NAMALWA (cell line): ENCODE results near the gene GAS2L3.
"Not testable (repeated sequence)": the region's sequence is repeated elsewhere in the genome, so short reads cannot be mapped to it uniquely, and the experiment has no call there.

ENCODE experiments used
- DNase-seq: peaks from one replicate; pipeline ENCODE4 v3.0.0-alpha.2; 2015; ENCODE audit warnings: low spot score

The GAS2L3 gene

DNA sequence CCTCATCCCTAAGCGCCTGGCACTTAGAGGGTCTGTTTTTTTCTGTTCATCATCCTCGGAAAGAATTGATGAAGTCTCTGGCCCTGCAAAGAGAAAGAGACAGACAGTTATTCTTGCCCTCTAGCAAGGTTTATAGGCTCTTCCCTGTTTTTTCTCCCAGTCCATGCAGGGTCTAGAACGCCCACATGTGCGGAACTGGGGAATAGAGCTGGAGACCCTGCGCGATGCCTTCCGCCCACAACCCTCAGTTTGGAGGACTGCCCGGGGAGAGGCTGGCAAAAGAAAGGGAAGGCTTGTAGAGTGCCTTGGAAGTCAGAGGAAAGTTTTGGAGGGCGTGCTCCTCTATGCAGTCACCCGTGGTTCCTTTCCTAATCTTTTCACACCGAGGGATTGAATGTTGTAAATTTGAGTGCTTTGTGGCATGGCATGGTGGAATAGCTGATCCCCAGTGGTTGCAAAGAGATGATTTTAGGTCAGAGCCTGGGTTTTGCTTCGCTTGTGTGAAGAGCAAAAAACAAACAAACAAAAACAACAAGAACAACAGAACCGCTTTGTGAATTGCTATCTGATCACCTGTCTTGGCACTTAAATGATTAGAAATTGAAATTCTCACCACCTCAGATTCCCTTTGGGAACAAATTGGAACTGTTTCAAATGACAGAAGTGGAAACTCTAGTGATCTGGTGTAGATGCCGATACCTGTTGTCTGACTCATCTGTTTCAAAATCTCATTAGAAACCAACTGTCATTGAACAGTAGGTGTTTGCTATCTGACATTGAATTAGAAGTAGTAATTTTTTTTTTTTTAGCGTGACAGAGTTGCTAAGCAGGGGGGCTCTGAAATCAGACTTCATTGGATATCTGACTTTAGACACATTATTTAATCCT, 947 bp downstream of the GAS2L3 start:
- DNase-seq = no peak

DNA sequence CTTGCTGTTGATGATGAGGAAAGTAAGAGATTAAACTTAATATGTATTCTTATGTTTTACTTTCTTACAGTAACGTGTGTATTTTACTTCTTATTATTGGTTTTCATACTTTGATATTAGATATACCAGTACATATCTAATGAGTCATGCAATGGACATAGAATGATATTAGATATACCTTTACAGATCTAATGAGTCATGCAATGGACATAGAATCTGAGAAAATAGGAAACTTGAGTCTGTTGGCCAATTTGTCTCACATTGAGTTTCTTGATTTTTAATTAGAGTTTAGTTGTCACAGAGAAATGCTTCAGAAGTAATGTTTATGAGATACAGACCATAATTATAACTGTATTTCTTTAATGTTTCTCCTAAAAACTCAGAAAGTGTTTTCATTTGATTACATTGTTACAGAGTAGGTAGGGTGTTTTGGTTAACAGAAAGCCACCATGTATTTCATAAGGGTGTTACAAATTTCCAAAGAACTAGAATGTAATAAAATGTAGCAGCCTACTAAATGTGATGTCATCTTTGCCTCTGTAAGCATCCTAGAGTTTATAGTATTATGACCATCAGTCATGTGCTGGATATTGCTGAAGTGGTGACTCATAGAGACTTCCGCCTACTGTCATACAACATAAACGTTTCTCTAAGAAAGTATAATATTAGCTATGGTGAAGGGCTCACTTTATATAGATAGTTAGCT, 3.0 kb downstream of the GAS2L3 start:
- no peak for DNase-seq

DNA sequence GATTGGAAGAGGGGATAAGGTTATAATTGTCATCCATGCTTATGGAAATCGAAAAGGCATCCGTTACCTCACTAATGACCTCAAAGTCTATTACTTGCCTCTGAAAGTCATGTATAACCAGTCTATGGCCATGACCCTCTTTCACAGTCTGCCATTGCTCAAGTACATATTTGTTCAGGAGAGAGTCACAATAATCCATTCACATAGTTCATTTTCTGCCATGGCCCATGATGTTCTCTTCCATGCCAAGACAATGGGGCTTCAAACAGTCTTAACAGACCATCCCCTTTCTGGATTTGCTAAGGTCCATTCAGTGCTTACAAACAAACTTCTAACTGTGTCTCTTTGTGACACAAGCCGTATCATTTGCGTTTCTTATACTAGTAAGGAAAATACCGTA, 5.4 kb downstream of the GAS2L3 start:
- DNase-seq = no peak

DNA sequence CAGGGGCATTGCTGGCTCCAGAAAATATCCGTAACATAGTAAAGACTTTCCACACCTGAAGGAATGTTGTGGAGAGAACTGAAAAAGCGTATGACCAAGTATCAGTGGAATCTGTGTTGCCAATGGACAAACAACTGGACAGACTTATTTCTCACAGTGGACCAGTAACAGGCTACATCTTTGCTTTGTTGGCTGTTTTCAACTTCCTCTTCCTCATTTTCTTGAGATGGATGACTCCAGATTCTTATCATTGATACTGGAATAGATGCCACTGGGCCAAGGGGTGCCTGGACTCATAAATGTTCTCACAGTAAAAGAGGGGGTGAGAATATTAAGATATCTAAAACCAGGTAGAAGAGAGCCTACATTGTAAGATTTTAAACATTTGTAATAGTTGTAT, 6.4 kb downstream of the GAS2L3 start:
- no peak for DNase-seq

DNA sequence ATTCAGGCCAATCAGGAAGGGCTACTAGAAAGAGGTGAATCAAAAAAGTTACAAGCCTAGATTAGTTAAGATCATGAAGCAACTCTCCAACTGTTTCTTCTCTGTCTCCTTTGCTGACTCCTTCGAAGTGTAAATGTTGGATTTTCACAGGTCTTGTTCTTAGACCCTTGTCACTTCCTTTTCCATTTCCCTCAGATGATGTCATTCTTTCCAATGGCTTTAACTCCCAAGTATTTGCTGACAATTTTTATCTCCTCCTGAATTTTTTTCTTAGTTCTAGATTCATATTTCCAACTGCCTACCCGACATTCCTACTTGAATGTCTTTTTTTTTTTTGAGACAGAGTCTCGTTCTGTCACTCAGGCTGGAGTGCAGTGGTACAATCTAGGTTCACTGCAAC, 10.8 kb downstream of the GAS2L3 start:
- DNase-seq = no peak

DNA sequence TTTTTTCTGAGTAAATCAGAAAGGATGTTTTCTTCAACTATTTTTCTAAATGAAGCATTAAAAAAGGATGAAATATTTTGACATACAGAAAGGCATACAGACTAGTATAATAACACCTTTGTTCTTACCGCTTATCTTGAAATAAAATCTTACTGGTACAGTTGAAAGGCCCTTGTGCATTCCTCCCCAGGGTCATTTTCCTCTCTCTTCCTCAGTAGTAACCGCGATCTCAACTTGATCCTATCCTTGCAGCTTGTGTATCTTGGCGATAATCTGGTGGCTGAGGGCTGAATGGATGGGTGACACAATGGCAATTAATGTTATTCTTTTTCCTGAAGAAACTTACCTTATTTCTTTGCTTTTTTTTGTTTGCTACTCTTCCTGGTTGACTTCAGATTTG, 18.5 kb downstream of the GAS2L3 start:
- DNase-seq = no peak

DNA sequence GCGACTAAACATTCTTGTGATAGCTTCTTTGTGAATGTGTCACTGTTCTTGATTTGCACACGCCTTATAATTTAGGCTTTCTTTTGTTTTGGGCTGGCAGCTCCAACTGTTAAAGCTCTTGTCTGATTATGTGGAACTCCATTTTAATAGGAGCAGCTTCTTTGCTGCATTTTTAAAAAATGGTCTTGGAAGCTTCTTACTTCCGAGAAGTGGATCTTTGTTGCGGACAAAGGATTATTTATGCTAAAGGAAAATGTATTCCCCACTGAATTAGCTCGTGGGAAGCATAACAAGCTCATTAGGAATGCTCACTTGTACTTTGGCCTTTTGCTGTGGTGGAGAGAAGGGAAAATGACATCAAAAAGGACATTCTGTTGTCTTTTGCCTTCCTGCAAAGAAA, 20.0 kb downstream of the GAS2L3 start:
- no peak for DNase-seq

DNA sequence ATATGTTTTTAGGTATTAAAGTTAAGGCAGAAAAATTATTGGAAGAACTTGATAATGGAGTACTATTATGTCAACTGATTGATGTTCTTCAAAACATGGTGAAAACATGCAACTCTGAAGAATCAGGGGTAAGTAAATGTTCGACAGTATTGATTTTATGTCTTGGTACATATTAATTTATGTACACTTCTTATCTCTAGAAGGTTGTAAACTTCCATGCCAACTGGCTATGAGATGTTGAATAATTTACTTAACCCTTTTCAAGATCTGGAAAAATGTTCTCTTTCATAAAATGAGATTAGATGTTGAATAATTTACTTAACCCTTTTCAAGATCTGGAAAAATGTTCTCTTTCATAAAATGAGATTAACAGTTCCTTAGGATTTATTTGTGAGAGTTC, 28.1 kb downstream of the GAS2L3 start:
- no peak for DNase-seq

DNA sequence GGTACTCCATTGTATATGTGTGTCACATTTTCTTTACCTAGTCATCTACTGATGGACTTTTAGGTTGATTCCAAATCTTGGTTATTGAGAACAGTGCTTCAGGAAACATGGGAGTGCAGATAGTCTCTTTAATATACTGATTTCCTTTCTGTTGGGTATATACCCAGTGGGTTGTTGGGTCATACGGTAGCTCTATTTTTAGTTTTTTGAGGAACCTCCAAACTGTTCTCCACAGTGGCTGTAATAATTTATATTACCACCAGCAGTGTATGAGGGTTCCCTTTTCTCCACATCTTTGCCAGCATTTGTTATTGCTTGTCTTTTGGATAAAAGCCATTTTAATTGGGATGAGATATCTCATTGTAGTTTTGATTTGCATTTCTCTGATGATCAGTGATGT, 29.5 kb downstream of the GAS2L3 start:
- not testable (repeated sequence) for DNase-seq

DNA sequence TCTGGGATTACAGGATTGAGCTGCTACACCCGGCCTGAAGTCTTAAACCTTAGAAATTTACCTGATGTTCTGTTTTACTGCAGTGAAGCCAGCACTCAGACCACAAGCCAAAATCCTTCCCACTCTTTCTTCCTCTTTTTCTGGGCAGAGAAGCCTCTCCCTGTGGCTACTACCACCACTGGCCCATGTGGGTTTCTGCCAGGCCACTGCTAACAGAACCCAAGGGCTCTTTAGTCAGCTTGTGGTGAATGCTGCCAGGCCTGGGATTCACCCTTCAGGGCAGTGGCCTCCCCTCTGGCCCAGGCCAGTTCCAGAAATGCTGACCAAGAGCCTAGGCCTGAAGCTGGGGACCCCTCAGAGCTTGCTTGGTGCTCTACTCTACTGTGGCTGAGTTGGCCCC, 35.3 kb downstream of the GAS2L3 start:
- DNase-seq = no peak

DNA sequence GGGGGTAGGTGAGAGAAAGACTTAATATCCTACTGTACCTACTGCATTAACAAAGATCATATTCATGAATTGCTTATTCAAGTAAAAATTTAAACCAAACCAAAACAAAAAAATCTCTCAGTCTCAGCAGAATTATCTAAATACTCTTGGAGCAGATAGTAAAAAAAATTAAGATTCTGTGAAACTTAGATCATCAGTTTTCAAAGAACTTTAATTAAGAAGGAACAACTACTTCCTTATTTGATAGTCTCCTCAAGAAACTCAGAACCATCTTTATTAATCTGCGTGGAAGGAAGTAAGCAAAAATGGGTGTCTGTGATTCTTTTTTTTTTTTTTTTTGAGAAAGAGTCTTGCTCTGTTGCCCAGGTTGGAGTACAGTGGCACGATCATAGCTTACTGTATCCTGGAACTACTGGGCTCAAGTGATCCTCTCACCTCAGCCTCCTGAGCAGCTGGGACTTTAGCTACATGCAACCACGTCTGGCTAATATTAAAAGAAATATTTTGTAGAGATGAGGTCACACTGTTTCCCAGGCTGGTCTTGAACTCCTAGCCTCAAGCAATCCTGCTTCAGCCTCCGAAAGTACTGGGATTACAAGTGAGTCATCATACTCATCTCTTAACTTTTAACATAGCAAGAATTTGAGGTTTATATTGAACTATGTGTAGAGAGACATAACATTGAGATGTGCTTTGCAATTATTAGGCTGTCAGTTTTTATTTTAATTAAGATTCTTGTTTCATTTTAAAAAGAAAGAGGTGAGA, 37.4 kb downstream of the GAS2L3 start:
- no peak for DNase-seq

DNA sequence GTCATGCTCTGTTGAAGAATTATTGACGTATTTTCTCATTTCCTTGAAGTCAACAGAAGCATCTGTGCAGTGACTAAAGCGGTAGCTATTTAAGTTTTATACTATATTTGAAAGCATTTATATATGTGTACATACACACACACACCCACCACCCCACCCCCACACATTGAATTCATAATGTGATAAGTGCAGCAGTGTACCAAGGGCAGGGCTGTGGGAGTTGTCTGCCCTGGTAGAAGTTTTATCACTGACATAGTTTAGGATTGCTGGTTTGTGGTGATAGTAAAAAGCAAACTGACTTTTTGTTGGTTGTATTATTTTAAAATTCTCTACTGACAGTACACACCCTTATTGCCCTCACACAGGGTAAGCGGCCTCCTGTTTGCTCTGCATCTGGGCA, 39.1 kb downstream of the GAS2L3 start:
- DNase-seq = no peak

DNA sequence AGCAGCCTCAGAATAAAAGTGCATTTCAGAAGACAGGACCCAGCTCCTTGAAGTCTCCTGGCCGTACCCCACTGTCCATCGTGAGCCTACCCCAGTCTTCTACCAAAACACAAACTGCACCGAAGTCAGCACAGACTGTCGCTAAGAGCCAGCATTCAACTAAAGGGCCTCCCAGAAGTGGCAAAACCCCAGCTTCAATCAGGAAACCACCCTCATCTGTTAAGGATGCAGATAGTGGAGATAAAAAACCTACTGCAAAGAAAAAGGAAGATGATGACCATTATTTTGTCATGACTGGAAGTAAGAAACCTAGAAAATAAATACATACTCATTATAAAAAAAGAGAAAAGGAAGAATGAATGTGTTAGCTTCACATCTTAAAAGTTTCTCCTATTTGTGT, 51.1 kb downstream of the GAS2L3 start:
- no peak for DNase-seq

DNA sequence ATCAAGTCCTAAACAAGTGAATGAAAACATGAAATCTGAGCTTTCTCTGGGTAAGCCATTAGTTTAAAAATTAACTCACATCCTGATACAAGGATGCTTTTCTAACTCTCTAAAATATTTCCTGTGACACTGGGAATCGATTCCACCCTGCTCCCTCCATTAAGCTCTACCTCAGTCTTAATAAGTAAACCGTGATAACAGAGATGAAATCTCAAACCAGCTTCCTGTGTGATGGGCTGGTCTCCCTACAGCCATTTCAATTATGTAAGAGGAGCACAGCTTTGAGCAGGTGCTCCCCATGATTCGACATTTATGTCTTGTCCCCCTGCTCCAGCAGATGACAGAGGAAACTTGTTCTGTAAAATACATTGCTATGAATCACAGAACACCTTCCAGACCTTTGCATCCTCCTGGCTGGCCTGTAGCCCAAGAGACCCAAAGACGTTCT, 59.0 kb downstream of the GAS2L3 start:
- no peak for DNase-seq

DNA sequence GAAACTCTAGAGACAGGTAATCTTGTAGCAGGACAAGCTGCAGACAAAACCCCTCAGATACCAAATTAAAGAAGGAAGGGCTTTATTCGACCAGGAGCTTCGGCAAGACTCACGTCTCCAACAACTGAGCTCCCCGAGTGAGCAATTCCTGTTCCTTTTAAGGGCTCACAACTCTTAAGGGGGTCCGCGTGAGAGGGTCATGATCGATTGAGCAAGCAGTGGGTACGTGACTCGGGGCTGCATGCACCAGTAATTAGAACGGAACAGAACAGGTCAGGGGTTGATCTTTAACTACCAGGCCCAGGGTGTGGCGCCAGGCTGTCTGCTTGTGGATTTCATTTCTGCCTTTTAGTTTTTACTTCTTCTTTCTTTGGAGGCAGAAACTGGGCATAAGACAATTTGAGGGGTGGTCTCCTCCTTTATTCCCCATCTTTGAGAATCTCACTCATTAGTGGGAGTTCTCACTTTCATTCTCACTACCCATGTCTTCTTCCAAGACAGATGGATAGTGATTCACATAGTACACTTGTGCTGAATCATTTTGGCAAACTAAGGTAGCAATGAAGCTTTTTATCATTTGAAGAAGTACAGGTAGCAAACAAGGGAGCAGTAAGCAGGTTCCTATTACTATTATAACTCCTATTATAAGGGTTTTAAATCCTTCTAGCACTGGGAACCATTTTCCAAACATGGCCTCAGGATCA, 59.8 kb downstream of the GAS2L3 start:
- not testable (repeated sequence) for DNase-seq

DNA sequence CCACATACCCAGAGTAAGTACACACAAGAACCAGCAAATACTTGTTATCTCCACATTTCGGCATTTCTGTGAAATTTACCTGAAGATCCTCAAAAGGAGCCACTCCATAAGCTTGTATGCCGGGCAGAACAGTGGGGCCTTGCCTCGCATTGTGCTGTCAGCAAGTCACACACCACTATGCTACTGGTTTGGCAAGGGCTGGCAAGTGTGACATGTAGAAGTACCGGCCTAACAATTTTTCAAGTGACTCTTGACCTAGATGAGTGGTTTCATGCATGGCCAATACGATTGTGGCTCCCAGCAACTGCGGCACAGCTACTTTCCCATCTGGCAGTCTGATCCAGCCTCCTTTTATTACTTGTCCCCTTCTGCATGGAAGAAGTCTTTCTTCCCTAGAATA, 69.8 kb downstream of the GAS2L3 start:
- DNase-seq = no peak

DNA sequence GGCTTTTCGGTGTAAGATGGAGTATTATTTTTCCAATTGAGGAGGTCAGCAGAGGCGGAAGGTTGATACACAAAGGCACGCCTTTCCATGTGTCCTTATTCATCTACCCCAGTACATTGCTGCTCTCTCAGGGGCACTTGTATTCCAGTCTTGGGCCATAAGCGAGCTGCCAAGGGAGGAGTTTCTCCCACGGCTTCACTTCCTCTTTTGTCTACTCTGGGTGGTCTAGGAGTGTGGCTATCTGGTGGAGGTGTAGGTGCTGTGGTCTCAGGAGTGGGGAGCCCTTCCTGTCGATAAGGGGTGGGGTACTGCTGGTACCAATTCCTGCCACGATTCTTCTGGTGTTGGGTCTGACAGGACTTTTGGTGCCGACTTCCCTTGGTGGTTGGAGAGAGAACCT, 73.4 kb downstream of the GAS2L3 start:
- DNase-seq = no peak

DNA sequence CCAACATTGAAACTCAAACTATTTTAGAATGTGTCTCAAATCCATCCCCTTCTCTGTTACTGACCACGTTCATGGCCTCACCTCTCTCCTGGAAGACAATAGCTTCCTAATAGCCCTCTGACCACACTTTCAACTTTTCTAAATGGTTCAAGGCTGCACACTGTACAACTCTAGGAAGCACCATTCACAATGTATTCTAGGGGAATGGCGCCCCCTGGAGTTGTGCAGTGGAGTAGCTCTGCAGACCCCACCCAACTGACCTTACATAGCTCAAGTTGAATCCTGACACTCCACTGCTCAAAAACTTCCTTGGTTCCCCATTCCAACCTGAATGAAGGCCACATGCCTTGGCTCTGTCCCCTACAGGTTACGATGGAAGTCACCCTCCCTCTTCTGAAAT, 77.6 kb downstream of the GAS2L3 start:
- no peak for DNase-seq

DNA sequence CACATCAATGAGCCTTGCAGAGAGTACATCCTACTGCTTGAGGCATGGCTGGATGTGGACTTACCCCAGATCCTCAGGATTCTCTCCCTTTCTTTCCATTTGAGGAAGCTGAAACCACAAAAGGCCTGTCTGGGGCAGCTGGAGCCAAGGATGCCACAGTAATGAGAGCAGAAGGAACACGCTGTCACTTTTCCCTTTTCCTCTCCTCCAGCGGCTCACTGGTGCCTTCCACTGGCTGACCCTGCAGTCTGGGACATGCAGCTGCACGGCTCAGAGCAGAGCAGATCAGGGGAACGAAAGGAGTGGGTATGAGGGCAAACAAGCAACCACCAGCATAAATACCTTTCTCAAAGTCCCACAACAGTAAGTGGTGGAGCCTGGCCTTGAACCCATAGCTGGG, 78.2 kb downstream of the GAS2L3 start:
- DNase-seq = no peak

DNA sequence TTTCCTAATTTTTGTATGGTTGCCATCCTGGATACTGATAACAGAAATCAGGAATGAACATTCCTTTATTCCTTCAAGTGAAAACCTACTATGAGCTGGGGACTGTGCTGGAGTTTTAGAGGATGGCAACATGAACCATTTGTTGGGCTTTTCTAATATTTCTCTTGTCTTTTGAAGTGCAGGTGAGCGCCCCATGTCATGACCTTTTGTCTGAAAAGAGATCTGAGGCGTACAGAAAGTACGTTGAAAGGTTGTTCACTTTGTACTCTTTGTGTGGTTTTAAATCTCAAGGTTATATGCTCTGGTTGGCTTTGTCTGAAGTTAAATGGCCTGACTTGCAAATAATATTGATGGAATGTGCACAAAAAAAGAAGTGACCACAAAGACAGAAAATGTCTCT, 79.0 kb downstream of the GAS2L3 start:
- DNase-seq = no peak

DNA sequence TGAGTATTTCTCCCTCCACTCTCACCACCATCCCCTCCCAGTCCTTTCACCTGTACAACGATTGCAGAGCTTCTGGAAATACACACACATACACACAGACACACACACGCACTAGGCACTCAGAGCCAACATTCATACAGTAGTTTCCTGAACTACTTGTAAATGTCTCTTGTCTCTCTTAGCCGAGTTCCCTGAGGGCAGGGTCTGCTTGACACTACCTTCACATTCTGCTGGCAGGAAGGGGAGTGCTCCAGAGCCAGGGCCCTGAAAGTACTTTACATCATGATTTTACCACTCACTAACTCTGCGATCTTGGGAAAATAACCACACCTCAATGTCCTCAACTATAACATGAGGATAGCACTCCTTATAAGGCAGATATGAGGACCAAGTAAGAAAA, 82.7 kb downstream of the GAS2L3 start:
- DNase-seq = no peak

DNA sequence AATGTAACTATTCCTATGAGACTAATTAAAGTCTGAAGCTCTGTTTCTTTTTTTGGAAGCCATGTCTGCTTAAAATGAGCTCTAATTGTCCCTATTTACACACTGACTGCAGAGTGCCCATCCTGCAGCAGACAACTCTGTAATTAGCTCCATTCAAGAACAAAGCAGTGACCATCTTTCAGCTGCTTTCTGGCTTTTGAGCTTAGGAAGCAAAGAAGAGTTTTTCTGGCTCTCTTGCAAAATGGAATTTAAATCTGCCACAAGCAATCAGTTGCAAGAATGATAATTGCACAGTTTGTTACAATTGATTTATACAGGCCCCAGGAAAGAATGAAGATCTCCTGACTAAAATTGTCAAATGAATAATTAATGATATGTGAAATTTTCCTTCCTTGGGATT, 83.4 kb downstream of the GAS2L3 start:
- no peak for DNase-seq
